Suppressor macrophage treated with lipopolysaccharide for 4 hours (primary cell): ENCODE data around the gene ARHGEF25.
"Not testable (repeated sequence)": the region's sequence is repeated elsewhere in the genome, so short reads cannot be mapped to it uniquely, and the experiment has no call there.

Source experiments
- DNase-seq: peaks from one replicate; pipeline ENCODE4 v3.0.0-alpha.2; 2020

Gene ARHGEF25

DNA sequence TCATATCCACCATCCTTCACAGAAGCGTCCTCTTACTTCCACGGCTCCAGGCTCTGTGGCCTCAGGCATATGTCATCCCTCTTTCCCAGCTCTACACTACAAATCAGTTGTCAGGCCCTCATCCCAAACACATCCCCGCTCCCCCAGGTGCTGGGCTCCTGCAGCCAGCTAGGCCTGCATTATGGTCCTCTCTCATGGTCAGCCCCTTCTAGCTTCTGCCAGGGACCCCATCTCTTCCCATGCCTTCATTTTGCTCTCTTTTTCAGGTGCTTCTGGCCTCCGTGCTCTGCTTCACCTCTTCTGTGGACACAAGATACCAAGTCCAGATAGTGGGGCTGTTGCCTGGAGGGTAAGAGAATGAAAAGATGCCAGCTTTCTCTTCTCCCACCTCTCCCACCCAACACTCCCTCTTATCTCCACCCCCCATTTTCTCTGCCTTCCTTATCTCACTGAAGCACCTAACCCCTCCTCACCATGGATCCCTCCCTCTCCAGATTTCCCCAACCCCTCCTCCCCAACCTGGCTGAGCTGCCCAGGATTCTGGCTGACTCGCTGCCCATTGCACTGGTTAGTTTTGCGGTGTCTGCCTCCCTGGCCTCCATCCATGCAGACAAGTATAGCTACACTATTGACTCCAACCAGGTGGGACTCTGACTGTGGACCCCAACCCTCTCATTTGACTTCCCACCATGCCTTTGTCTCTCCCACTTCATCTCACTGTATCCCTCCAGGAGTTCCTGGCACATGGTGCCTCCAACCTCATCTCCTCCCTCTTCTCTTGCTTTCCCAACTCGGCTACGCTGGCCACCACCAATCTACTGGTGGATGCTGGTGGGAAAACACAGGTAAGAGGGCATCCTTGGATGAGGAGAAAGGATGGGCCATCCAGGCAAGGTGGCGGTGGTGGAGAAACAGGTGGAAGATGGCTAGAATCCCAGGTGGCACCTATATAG is 11.3 kb downstream of the ARHGEF25 start:
- DNase-seq, result no peak

DNA sequence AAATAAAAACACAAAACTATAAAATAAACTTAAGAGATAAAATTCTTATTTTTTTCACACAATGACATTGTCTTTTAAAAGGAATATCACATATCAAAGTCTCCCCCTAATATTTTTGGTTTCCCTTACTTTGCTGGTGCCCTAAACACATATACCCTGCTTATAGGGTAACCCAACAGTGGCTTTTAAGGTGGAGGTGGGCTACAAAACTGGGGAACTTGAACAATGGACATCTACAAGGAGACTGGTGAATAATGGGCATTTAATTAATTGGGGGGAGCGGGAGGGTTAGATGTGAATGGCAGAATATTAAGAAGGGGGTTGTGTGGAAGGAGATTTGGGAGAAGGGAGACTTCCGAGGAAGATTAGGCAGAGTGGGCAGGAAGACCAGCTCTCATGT is 12.2 kb downstream of the ARHGEF25 start:
- DNase-seq, result no peak

DNA sequence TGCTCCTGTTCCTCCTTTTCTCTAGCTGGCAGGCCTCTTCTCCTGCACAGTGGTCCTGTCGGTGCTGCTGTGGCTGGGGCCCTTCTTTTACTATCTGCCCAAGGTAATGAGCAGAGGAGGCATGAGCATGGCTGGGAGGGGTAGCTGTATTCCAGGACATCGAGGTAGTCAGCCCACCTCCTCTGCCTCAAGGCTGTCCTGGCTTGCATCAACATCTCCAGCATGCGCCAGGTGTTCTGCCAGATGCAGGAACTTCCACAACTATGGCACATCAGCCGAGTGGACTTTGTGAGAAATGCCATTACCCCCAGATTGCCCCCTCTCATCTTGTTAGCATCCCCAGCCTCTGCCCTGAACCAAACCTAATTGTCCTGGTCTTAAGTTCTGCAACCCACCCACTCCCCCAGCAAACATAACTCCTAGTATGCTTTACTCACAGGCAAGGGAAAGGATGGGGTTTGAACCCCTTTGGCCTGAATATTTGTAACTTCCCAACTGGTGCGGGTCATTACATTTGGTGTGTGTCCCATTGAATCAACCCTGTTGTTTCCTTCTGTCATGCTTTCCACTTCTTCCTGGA is 12.7 kb downstream of the ARHGEF25 start:
- DNase-seq, result no peak

DNA sequence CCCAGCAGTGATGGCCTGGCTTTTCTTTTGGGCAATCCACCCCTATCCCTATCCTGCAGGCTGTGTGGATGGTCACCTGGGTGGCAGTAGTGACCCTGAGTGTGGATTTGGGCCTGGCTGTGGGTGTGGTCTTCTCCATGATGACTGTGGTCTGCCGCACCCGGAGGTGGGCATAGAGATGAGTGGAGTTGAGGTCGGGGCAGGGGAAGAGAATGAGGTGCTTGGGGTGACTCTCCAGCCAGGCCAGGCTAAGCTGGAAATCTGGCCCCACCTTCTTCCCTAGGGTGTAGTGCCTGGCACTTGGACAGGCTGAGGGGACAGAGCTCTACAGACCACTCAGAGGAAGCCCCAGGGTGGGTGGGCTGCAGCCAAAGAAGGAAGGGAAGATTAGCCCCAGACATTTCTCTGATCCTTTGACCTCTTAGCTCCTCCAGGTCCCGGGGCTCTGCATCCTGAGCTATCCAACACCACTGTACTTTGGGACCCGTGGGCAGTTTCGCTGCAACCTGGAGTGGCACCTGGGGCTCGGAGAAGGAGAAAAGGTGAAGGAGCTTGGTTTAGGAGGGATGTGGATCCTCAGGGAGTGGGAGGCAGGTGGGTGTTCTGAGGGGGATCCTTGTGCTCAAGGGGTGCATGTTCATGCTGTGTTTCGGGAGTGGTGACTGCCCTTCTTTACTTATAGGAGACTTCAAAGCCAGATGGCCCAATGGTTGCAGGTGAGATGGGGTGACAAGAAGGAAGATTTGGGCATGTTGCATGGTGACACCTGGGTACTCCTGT is 13.4 kb downstream of the ARHGEF25 start:
- DNase-seq, result no peak

GRCh38 chr12:57625261-57626032 is 14.2 kb downstream of the ARHGEF25 start:
- no peak for DNase-seq

DNA sequence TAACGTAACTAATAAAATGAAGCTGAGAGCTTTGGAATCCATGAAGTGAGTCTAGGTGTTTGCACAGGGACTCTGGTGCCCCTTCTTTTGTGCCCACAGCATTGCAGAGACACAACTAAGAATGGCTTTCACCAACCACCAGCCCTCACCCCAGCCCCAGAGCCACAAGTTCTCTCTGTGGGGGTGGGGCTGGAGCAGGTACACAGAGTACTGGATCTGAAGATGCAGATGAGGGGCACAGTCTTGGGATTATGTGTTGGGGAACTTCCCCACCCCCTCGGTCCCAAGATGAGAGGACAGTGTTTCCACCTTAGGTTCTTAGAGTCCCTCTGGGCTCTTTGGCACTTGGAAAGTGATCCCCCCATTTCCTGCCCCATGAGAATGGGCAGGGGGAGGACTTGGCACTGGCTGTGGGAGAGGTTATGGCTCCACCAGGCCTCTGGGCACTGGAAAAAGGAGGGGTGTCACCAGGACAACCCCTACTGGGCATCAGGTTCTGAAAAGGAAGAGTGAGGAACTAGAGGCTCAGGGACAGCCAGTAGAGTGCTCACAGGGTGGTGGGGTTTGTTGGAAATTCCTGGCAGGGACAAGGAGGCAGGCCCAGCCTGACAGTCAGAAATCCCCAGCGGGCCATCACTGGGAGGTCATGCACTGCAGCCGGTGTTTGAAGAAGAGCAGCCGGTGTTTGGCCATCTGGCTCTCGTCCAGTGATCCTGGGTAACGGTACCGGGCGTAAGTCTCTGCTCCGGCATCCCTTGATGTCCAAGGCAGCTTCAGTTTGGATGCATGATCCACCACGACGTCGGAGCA is 15.1 kb downstream of the ARHGEF25 start:
- DNase-seq, result no peak

- DNase-seq, result no peak
Measured at GRCh38 chr12:57626921-57627445, 15.7 kb downstream of the ARHGEF25 start.

GRCh38 chr12:57627501-57628279 is 16.5 kb downstream of the ARHGEF25 start:
- peak; percentile 15 for DNase-seq

DNA sequence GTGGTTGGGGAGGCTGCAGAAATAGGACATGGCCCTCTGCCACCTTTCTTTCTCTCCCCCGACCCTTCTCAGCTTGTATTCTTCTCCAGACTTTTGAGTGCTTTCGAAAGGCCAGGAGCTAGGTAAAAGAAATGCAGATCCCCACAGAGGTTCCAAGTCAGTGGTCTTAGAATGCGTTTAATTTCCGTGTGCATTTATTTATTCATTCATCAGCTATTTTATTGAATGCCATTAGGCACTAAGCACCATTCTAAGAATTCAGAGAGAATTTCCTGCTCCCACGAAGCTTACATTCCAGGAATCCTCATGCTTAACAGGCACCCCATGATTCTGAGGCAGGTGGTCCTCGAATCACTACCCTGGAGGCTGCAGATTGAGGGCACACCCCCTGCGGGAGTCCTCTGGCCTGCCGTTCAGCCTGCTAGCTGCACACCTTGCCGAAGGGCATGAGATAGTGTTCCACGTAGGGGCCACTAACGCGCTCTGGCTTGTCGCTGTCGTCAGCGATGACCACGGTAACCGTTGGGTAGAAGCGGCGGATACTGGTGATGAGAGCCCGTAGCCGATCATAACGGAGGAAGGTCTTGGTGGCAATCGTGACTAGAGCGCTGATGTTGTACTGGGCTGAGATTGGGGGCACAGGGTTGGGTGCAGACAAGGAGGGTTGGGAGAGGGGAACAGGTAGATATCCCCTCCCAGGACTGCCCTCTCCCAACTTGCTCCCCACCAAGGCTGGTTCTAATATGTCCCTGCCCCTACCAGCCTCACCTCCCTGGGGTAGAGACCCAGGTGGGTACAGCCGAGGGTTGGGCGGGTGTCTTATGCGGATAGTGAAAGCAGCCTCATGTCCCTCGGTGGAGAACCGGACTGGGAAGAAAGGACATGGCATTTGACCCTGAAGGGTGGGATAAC is 17.3 kb downstream of the ARHGEF25 start:
- no peak for DNase-seq

- no peak for DNase-seq
Measured at GRCh38 chr12:57629897-57630471, 18.7 kb downstream of the ARHGEF25 start.

- DNase-seq, result no peak
Measured at GRCh38 chr12:57630891-57631433, 19.7 kb downstream of the ARHGEF25 start.

GRCh38 chr12:57631566-57632072 is 20.4 kb downstream of the ARHGEF25 start:
- no peak for DNase-seq

DNA sequence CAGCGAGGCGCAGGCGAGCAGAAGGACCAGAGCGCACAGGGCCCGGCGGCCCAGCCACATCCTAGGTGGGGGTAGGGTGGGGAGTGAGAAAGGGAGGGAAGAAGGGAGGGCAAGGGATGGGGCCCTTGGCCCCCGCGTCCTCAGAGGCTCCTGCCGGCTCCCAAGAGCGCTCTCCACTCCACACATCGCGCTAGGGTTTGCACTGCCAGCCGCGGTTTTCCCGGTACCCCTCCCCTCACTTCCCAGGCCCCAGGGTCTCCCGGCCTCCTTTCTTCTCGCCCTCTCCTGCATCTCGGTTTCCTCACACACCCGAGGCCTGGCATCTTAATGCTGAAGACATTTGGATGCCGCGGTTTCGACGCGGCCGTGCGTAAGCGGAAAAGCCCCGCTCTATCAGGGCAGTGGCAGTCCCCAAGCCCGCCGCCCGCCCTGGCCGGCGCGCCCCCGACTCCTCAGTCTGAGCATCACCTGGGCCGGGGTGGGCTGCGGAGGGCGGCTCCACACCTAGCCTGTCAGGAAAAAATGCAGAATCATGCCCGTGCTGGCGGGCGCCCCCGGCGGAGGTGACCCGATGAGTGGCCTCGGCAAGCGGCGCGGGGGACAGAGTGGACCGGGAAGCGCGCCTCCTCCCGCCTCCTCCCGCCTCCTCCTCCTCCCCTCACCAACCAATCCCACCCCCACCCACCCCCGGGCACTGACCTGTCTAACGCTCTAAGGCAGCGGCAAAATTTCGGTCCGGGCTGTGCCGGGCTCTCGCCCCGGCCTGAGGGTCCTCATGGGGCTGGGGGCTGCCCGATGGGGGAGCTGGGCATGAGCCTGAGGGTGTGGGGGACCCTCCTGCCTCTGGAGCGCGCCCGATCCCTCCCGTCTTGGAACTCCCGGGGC is 21.1 kb downstream of the ARHGEF25 start:
- DNase-seq, result no peak

DNA sequence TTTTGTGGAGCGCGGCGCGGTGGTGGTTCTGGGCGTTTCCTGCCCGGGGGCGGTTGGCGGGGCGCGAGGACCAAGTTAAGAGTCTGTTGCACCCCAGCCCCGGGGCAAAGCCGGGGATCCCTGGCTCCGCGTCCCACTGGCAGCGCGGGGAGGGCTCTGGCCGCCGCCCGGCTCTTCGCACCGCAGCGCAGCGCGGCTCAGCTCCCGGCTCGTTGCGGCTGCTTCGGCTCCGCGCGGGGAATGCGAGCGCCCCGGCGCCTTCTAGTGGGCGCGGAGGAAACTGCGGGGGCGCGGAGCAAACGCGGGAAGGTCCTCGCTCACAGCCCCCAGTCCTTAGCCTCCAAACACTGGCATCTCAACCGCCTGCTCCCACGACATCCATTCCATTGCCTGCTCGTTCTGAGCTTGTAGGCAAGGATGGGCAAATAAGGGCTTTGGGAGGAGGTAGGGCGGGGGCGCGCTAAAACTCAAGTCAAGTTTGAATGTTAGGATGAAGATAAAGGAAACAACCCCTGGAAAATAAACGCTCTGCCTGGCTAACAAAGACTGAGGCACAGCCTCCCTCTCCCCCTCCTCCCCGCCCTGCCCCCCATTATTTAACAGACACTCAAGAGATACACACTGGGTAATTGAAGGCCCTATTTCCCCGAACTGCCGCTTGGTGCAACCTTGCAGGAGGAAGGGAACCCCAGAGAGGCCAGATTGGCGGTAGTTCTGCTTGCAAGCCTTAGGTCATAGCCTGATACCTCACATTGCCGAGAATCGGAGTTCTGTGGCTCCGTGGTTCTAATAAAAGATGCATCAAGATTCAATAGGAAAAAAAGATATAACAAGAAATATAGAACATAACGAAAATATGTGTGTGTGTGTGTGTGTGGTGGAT is 22.0 kb downstream of the ARHGEF25 start, which contains the start of gene B4GALNT1:
Gene B4GALNT1, minus strand, starts transcription at position 244 of the 883 bp plus-strand sequence. CDS start 1,069 bp downstream, outside the sequence.
- peak; percentile 74 for DNase-seq

DNA sequence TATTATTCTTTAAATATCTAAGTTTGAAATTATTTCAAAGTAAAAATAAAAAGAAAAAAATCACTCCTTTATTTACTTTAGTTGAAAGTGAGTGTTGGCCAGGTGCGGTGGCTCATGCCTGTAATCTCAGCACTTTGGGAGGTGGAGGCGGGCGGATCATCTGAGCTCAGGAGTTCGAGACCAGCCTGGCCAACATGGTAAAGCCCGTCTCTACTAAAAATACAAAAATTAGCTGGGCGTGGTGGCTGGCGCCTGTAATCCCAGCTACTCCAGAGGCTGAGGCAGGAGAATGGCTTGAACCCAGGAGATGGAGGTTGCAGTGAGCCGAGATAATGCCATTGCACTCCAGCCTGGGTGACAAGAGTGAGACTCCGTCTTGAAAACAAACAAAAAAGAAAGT is 25.5 kb downstream of the ARHGEF25 start:
- not testable (repeated sequence) for DNase-seq

DNA sequence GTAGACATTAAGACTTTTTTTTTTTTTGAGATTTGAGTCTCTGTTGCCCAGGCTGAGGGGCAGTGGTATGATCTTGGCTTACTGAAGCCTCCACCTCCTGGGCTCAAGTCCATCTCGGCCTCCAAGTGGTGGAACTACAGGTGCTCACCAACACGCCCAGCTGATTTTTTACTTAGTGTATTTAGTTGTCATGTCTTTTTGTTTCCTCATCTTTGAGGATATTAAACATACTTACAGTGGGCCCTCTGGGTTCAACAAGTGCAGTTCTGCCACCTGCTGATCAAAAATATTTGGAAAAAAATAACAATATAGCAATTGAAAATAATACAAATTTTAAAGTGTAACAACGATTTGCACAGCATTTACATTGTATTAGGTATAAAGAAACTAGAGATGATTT is 26.1 kb downstream of the ARHGEF25 start:
- no peak for DNase-seq
